ENCODE measurements around the gene OR13C8.
"Not testable (repeated sequence)": the region's sequence is repeated elsewhere in the genome, so short reads cannot be mapped to it uniquely, and the experiment has no call there.

OR13C8 gene

DNA sequence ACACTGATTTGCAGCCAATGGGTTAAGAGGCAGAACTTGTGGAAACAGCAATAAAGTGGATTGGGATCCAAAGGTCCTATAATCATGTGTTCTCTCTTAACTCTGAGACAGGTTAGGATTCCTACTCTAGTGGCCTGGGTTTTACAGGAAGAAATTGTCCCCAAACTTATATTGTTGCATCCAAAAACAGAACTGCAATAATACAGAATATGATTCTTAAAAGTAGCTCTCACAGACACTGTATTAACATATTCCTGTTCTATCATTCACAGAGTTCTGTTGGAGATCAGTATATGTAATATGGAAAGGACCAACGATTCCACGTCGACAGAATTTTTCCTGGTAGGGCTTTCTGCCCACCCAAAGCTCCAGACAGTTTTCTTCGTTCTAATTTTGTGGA is at the start of gene OR13C8:
TSS of gene OR13C8 (plus strand) at position 301 of the 400 bp plus-strand sequence. CDS start at position 301, 0 bp downstream.
- intact Hi-C loops (cut with DNase I; ENCODE audit: low total_unique reads), result no loop called here
- no peak within 1 kb of the TSS for H3K27ac ChIP-seq
- peaks cover 0 to 3% (median 0%) of the 10 kb centered on the region in 3 donors for H3K9me3 ChIP-seq
- no peak for TF ChIP-seq CTCF (IDR thresholded peaks at IDR 0.05)
- H3K36me3 ChIP-seq, result no peaks in the 10 kb centered on the region
- no peaks in the 10 kb centered on the region for H3K4me1 ChIP-seq
- no peak for DNase-seq
- no peaks in the 10 kb centered on the region for H3K27me3 ChIP-seq
- no peak within 1 kb of the TSS for H3K4me3 ChIP-seq

- H3K9me3 ChIP-seq; H3K27me3 ChIP-seq; intact Hi-C loops (cut with DNase I; ENCODE audit: low total_unique reads); H3K4me1 ChIP-seq; H3K4me3 ChIP-seq; H3K36me3 ChIP-seq; H3K27ac ChIP-seq; DNase-seq: not testable (repeated sequence)
Measured at GRCh38 chr9:104520241-104520640, 48.7 kb upstream of the OR13C8 start.

- H3K27ac ChIP-seq, result no peak within 1 kb of the TSS
- H3K36me3 ChIP-seq, result no peaks in the 10 kb centered on the region
- no peaks in the 10 kb centered on the region for H3K9me3 ChIP-seq
- TF ChIP-seq CTCF (IDR thresholded peaks at IDR 0.05), result no peak
- no peaks in the 10 kb centered on the region for H3K4me1 ChIP-seq
- no peaks in the 10 kb centered on the region for H3K27me3 ChIP-seq
- H3K4me3 ChIP-seq, result no peak within 1 kb of the TSS
- intact Hi-C loops (cut with DNase I; ENCODE audit: low total_unique reads), result no loop called here
- DNase-seq, result no peak
Measured at GRCh38 chr9:104527109-104527508, 41.9 kb upstream of the OR13C8 start, which contains the start of gene OR13C4. Gene OR13C4, minus strand, starts transcription at chr9:104527209. Its CDS starts 0 bp downstream, at chr9:104527209.

- Histone ChIP-seq H3K27ac (no peak within 1 kb of the TSS), H3K9me3 (no peaks in the 10 kb centered on the region), H3K36me3 (no peaks in the 10 kb centered on the region), H3K4me3 (no peak within 1 kb of the TSS), H3K4me1 (no peaks in the 10 kb centered on the region), H3K27me3 (no peaks in the 10 kb centered on the region)
- TF ChIP-seq CTCF (IDR thresholded peaks at IDR 0.05), result no peak
- DNase-seq, result no peak
- intact Hi-C loops (cut with DNase I; ENCODE audit: low total_unique reads), result no loop called here
Measured at GRCh38 chr9:104536756-104537155, 32.2 kb upstream of the OR13C8 start, which contains the start of gene OR13C3. Gene OR13C3, minus strand, starts transcription at chr9:104536856. Its CDS starts 133 bp downstream, at chr9:104536723.

GRCh38 chr9:104539275-104539674 is 29.7 kb upstream of the OR13C8 start:
- Histone ChIP-seq H3K4me1 (no peaks in the 10 kb centered on the region), H3K36me3 (no peaks in the 10 kb centered on the region), H3K27ac (no peak overlapping the region), H3K9me3 (no peaks in the 10 kb centered on the region), H3K27me3 (no peaks in the 10 kb centered on the region), H3K4me3 (no peak overlapping the region)
- no peak for TF ChIP-seq CTCF (IDR thresholded peaks at IDR 0.05)
- intact Hi-C loops (cut with DNase I; ENCODE audit: low total_unique reads), result no loop called here
- DNase-seq, result no peak

GRCh38 chr9:104544644-104545043 is 24.3 kb upstream of the OR13C8 start:
- Histone ChIP-seq H3K4me3 (no peak overlapping the region), H3K4me1 (no peaks in the 10 kb centered on the region), H3K27me3 (no peaks in the 10 kb centered on the region), H3K27ac (no peak overlapping the region), H3K36me3 (no peaks in the 10 kb centered on the region), H3K9me3 (no peaks in the 10 kb centered on the region)
- no peak for TF ChIP-seq CTCF (IDR thresholded peaks at IDR 0.05)
- DNase-seq, result no peak
- intact Hi-C loops (cut with DNase I; ENCODE audit: low total_unique reads), result no loop called here
